Measurements from ENCODE around the gene EGFLAM.
"Not testable (repeated sequence)": the region's sequence is repeated elsewhere in the genome, so short reads cannot be mapped to it uniquely, and the experiment has no call there.

EGFLAM gene

GRCh38 chr5:38408446-38409198 is 150.3 kb downstream of the EGFLAM start:
- TF ChIP-seq Cebpa-rat (IDR thresholded peaks at IDR 0.05): no peak
- no peak overlapping the region for H3K9ac ChIP-seq
- no peaks in the 10 kb centered on the region; a peak in 1 of 22 replicates for H4K20me1 ChIP-seq
- peaks cover 0 to 12% (median 0%) of the 10 kb centered on the region in 10 experiments; a peak in 3 of 20 replicates for H3K4me1 ChIP-seq
- no peak overlapping the region for H3K4me2 ChIP-seq
- H3K27ac ChIP-seq: no peak overlapping the region
- peaks cover 13 to 35% (median 26%) of the 10 kb centered on the region in 11 experiments for H3K9me3 ChIP-seq (replicated peaks in 1 of 11)
- H3K4me3 ChIP-seq: no peak overlapping the region
- no peaks in the 10 kb centered on the region for H3K36me3 ChIP-seq
- peaks cover 0 to 9% (median 0%) of the 10 kb centered on the region in 11 experiments; a peak in 1 of 22 replicates for H3K27me3 ChIP-seq

- Histone ChIP-seq H3K4me3 (no peak overlapping the region), H3K27me3 (peaks cover 0 to 9% (median 0%) of the 10 kb centered on the region in 11 experiments; a peak in 1 of 22 replicates), H3K4me2 (no peak overlapping the region), H3K9ac (no peak overlapping the region), H3K4me1 (no peaks in the 10 kb centered on the region), H3K27ac (no peak overlapping the region), H4K20me1 (no peaks in the 10 kb centered on the region; a peak in 1 of 22 replicates), H3K9me3 (replicated peaks in 1 of 11) (peaks cover 7 to 21% (median 14%) of the 10 kb centered on the region in 11 experiments; a peak in 21 of 22 replicates), H3K36me3 (no peaks in the 10 kb centered on the region)
- TF ChIP-seq Cebpa-rat (IDR thresholded peaks at IDR 0.05): no peak
Observed at GRCh38 chr5:38410304-38410990, 152.1 kb downstream of the EGFLAM start.

- no peak for TF ChIP-seq Cebpa-rat (IDR thresholded peaks at IDR 0.05)
- Histone ChIP-seq H3K4me1 (peaks cover 0 to 7% (median 0%) of the 10 kb centered on the region in 10 experiments; a peak in 1 of 20 replicates), H3K9ac (no peak overlapping the region), H3K27me3 (peaks cover 0 to 28% (median 0%) of the 10 kb centered on the region in 11 experiments; a peak in 2 of 22 replicates), H4K20me1 (no peaks in the 10 kb centered on the region; a peak in 1 of 22 replicates), H3K27ac (no peak overlapping the region), H3K36me3 (no peaks in the 10 kb centered on the region), H3K9me3 (replicated peaks in 1 of 11) (peaks cover 0 to 11% (median 0%) of the 10 kb centered on the region in 11 experiments; a peak in 2 of 22 replicates), H3K4me2 (no peak overlapping the region), H3K4me3 (no peak overlapping the region)
Observed at GRCh38 chr5:38413696-38414095, 155.3 kb downstream of the EGFLAM start.

- no peaks in the 10 kb centered on the region for H3K36me3 ChIP-seq
- no peak overlapping the region for H3K4me2 ChIP-seq
- TF ChIP-seq Cebpa-rat (IDR thresholded peaks at IDR 0.05): no peak
- peaks cover 0 to 7% (median 0%) of the 10 kb centered on the region in 10 experiments; a peak in 1 of 20 replicates for H3K4me1 ChIP-seq
- H3K9me3 ChIP-seq (replicated peaks in 1 of 11): peaks cover 0 to 11% (median 0%) of the 10 kb centered on the region in 11 experiments; a peak in 2 of 22 replicates
- peaks cover 0 to 34% (median 0%) of the 10 kb centered on the region in 11 experiments; a peak in 2 of 22 replicates for H3K27me3 ChIP-seq
- H3K9ac ChIP-seq: no peak overlapping the region
- H4K20me1 ChIP-seq: no peaks in the 10 kb centered on the region
- no peak overlapping the region for H3K4me3 ChIP-seq
- no peak overlapping the region for H3K27ac ChIP-seq
Observed at GRCh38 chr5:38414348-38414747, 156.0 kb downstream of the EGFLAM start.

- not testable (repeated sequence) for H3K4me3 ChIP-seq, H3K27ac ChIP-seq, H3K36me3 ChIP-seq, H3K4me2 ChIP-seq, H4K20me1 ChIP-seq, H3K9ac ChIP-seq
- peaks cover 0 to 16% (median 9%) of the 10 kb centered on the region in 10 experiments; a peak in 16 of 20 replicates for H3K4me1 ChIP-seq
- H3K27me3 ChIP-seq: peaks cover 0 to 37% (median 0%) of the 10 kb centered on the region in 11 experiments; a peak in 2 of 22 replicates
- peaks cover 0 to 11% (median 0%) of the 10 kb centered on the region in 11 experiments; a peak in 2 of 22 replicates for H3K9me3 ChIP-seq (replicated peaks in 1 of 11)
Observed at GRCh38 chr5:38415772-38416171, 157.4 kb downstream of the EGFLAM start.

GRCh38 chr5:38417658-38418017 is 159.3 kb downstream of the EGFLAM start:
- H3K4me3 ChIP-seq: no peak overlapping the region
- H3K4me1 ChIP-seq: peaks cover 8 to 28% (median 20%) of the 10 kb centered on the region in 10 experiments; a peak in 19 of 20 replicates
- no peak for TF ChIP-seq Cebpa-rat (IDR thresholded peaks at IDR 0.05)
- no peak overlapping the region for H3K9ac ChIP-seq
- H3K4me2 ChIP-seq: peak overlapping the region in 2 of 11 experiments; percentile 20 to 22; a peak in 1 of 22 replicates
- H4K20me1 ChIP-seq: no peaks in the 10 kb centered on the region
- H3K36me3 ChIP-seq: no peaks in the 10 kb centered on the region
- no peak overlapping the region for H3K27ac ChIP-seq
- peaks cover 0 to 11% (median 0%) of the 10 kb centered on the region in 11 experiments; a peak in 2 of 22 replicates for H3K9me3 ChIP-seq (replicated peaks in 1 of 11)
- peaks cover 0 to 56% (median 0%) of the 10 kb centered on the region in 11 experiments; a peak in 5 of 22 replicates for H3K27me3 ChIP-seq

GRCh38 chr5:38420246-38420645 is 161.9 kb downstream of the EGFLAM start:
- peaks cover 8 to 28% (median 20%) of the 10 kb centered on the region in 10 experiments; a peak in 19 of 20 replicates for H3K4me1 ChIP-seq
- H3K4me2 ChIP-seq: peak overlapping the region in 9 of 11 experiments; percentile 58 to 84 (median 70); a peak in 16 of 22 replicates
- H3K27me3 ChIP-seq: peaks cover 0 to 82% (median 0%) of the 10 kb centered on the region in 11 experiments; a peak in 6 of 22 replicates
- peaks cover 0 to 9% (median 0%) of the 10 kb centered on the region in 11 experiments; a peak in 2 of 22 replicates for H3K9me3 ChIP-seq (replicated peaks in 1 of 11)
- H3K27ac ChIP-seq: no peak overlapping the region
- no peaks in the 10 kb centered on the region for H3K36me3 ChIP-seq
- no peak overlapping the region for H3K9ac ChIP-seq
- H3K4me3 ChIP-seq: no peak overlapping the region
- no peak for TF ChIP-seq Cebpa-rat (IDR thresholded peaks at IDR 0.05)
- no peaks in the 10 kb centered on the region for H4K20me1 ChIP-seq

GRCh38 chr5:38420691-38421390 is 162.5 kb downstream of the EGFLAM start:
- peaks cover 0 to 87% (median 0%) of the 10 kb centered on the region in 11 experiments; a peak in 6 of 22 replicates for H3K27me3 ChIP-seq
- H3K4me1 ChIP-seq: peaks cover 8 to 28% (median 20%) of the 10 kb centered on the region in 10 experiments; a peak in 19 of 20 replicates
- H4K20me1 ChIP-seq: no peaks in the 10 kb centered on the region
- no peak for TF ChIP-seq Cebpa-rat (IDR thresholded peaks at IDR 0.05)
- H3K9me3 ChIP-seq (replicated peaks in 1 of 11): peaks cover 0 to 3% (median 0%) of the 10 kb centered on the region in 11 experiments; a peak in 2 of 22 replicates
- H3K9ac ChIP-seq: peak overlapping the region in 1 of 11 experiments; percentile 14; a peak in 1 of 22 replicates
- H3K4me2 ChIP-seq: peak overlapping the region; percentile 12 to 84 (median 70); a peak in 20 of 22 replicates
- H3K36me3 ChIP-seq: no peaks in the 10 kb centered on the region
- H3K4me3 ChIP-seq: peak overlapping the region in 1 of 10 experiments; percentile 22; a peak in 2 of 20 replicates
- peak overlapping the region in 4 of 11 experiments; percentile 12 to 64 (median 40); a peak in 6 of 22 replicates for H3K27ac ChIP-seq
